Measurements from ENCODE around the gene FAAP20.
A peak's percentile ranks its signal among the peaks of the same experiment; 100 is the strongest.

Gene FAAP20

DNA sequence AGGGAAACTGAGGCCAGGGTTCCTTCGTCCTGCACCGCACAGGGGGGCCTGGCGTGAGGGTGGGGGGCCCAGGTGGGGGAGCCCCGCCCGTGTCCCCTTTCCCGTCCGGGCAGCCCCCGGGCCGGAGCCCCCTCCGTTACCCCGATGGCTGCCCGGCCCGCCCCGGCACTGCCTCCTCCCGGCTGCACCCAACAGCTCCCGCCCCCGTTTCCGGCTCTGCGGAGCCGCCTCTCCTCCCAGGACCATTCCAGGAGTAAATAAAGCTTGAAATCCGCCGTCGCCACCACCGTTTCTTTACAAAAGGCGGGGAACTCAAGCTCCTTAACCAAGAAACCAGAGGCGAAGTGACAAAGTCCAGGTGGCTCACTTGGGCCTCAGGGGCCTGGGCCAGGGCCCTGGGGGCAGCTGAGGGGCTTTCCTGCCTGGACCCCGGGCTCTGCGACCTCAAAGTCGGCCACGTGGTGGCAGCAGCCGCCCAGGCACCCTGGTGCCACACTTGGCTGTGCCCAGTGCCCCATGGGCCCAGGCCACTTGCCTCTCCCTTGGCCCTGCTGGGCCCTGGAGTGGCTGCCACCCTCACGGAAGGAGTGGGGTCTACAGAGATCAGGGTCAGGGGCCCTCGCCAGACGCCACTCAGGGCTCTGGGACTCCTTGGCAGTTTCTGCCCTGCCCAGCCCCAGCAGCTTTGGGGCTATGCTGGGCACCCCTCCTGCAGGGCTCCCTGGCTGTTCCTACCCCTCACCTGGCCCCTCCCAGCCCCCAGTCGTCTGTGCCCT lies 514 bp upstream of the FAAP20 start:
- peak; percentile 73 to 79 for DNase-seq (ENCODE audit: low read depth in 2 of 2)

DNA sequence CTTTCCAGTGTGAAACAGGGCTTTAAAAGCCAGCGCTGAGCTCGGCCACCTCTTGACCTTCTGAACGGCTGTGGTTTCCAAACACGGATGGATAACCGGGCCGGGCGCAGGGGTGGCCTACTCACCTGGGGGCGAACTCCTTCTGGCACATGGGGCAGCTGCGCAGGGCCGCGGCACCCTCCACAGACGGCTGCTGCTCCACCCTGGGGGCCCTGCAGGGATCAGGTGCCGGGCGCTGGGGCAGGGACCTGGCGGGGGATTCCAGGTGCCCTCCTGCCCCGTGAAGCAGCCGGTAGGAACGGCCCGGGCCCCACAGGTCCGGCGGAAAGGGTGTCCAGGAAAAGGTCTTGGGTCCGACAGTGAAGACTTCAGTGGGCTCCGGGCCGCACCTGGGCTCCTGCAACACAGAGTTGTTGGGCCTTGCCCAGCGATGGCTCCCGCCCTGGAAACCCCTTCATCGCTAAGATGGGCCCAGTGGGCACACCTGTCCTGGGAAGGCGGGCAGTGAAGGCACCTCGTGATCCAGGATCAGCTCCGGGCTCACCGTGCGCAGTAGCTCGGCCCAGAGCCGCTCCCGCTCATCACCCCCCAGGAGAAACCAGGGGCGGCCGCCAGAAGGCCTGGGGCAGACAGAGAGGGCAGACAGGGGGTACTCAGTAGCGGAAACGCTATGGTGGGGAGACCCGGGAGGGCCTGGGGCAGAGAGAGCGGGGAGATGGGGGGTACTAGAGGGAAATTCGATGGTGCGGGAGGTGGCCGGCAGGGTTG lies 874 bp downstream of the FAAP20 start:
- DNase-seq (ENCODE audit: low read depth in 2 of 2) = no peak

DNA sequence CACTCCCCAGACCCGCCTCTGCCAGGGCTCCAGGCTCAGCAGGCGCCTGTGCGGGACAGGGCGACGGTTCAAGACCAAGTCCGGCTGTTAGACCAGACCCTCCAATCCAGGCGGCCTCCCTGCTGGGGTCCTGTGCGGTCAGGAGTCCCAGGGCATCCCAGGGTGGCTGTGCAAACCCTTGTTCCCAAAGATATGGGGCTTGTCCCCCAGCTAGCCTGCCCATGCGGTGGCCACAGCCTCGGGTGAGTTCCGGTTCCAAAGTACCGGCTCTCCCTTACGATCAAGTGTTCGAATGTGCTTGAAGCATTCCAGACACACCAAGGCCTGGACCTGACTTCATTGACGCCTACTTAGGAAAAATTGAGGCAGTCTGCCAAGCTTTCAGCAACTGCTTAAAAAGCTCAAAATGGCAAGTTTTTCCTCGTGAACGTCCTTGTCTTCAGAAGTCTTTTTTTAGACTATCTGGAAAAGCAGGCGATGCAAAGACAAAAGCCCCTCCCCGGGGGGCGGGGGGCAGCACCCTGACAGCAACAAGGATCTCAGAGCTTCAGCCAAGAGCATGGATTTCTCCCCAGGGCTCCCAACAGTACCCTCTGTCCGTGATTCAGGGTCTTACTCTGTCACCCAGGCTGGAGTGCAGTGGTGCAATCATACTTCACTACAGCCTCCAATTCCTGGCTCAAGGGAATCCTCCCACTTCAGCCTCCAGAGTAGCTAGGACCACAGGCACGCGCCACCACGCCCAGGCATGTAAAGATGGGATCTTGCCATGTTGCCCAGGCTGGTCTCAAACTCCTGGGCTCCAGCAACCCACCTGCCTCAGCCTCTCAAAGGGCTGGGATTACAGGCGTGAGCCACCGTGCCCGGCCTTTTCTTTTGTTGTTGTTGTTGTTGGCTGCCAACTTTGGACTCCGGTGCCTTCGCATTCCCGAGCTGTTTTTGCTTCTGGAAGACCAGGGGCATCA lies 2.3 kb downstream of the FAAP20 start:
- DNase-seq (ENCODE audit: low read depth in 2 of 2) = no peak

DNA sequence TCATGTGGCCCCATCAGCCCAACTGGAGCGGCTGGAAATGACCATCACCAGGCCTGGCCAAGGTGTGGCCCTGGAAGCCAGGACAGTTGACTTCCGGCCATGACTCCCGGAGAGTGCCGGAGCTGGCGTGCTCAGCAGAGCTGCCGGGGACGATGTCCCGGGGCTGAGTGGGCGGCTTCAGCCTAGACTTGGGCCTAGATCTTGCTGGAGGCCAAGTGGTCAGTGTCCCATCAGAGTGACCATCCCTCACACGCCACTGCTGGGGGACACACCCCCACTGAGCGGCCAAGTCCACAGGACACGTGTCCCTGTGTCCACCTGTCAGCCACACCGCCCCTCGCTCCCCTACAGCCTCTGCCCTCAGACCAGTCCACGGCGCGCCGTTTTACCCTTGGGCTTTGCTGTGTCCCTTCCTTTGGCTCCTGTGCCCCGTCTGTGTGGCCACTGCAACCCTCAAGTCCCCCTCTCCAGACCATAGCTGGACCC lies 4.0 kb downstream of the FAAP20 start:
- DNase-seq (ENCODE audit: low read depth in 2 of 2) = no peak

DNA sequence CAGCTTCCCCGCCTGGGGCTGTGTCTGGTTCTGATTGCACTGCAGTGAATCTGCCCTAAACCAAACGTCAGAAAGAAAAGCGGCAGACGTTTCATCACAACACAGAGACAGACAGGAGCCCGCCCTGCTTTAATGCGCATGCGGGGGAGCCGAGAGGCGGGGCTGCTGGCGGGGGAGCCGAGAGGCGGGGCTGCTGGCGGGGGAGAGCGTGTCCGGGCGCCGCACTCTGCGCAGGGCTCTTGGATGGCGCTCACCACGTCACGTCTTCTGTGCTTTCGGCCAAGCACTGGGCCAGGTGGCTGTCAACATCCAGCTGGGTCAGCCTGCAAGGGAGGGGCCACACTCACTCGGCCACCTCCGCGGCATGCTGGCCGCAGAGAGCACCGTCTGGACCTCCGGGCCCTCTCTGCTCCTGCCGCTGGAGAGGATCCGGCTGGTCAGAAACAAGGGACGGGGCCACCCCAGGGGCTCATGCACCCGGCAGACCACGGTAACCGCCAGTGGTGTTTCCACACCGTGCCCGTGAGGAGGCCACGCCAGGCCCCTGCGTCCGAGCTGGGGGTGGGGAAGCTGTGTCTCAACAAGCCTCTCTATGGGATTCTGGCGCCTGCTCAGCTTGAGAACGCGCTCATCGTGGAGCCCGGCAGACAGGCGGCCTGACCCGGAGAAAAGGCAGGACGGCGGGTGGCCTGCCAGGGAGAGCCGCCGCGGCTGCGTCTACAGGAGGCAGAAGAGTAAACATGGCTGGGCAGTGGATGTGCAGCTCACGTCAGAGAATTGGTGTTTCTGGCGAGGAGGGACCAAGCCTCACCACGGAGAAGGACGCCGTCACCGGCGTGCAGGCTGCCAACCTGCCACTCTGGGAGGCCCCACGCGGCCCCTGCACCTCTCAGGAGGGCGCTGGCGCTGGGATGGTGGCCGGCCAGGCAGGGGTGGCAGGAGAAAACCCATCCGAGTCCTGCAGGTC lies 4.8 kb downstream of the FAAP20 start:
- DNase-seq (ENCODE audit: low read depth in 2 of 2) = peak; percentile 78 to 79

DNA sequence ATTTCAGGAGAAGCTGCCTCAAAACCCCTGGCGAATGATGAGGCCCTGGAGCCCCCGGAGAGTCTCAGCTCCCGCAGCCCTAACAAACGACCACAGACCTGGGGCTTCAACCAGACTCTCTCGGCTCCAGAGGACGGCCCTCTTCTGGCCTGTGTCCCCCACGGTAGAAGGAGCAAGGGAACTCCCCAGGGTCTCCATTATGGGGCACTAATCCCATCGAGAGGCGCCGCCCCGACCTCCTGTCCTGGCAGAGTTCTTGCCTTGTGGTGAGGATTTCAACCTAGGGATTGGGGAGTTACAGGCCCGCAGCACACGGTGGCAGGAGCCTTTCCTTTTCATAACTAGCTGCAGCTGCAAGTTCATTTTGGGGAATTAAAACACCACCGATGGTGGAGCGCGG lies 6.2 kb downstream of the FAAP20 start:
- no peak for DNase-seq (ENCODE audit: low read depth in 2 of 2)

DNA sequence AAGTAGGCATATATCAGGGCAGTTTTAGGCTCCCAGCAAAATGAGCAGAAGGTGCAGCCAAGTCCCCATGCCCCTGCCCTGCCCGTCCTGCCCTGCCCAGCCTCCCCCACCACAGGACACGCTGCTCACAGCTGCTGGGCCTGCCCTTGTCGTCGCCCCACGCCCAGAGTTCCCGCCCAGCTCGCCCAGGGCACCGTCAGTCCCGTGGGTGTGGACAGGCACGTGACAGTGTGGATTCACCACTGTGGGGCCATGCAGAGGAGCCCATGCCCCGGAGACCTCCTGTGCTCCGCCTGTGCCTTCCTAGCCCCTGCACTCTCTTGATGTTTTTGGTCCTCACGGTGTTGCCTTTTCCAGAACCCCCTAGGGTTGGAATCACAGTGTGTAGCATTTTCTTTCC lies 7.0 kb downstream of the FAAP20 start:
- no peak for DNase-seq (ENCODE audit: low read depth in 2 of 2)

DNA sequence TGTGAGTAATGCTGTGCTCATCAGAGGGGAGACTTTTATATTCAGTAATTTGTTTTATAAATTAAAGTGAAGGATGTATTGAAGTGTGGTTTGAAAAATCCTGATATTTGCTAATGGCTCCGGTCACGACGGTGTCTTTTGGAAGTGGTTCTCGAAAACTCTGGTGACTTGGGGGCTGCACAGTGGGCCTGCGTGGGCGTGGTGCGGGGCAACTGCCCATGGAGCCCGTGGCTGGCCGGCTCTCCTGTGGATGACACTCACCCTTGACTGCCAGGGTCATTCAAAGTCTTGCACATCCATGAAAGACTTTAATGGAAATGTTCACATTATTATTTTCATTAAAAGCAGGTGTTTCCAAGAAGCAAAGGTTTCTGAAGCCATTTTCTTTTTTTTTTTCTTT lies 7.7 kb downstream of the FAAP20 start:
- no peak for DNase-seq (ENCODE audit: low read depth in 2 of 2)

DNA sequence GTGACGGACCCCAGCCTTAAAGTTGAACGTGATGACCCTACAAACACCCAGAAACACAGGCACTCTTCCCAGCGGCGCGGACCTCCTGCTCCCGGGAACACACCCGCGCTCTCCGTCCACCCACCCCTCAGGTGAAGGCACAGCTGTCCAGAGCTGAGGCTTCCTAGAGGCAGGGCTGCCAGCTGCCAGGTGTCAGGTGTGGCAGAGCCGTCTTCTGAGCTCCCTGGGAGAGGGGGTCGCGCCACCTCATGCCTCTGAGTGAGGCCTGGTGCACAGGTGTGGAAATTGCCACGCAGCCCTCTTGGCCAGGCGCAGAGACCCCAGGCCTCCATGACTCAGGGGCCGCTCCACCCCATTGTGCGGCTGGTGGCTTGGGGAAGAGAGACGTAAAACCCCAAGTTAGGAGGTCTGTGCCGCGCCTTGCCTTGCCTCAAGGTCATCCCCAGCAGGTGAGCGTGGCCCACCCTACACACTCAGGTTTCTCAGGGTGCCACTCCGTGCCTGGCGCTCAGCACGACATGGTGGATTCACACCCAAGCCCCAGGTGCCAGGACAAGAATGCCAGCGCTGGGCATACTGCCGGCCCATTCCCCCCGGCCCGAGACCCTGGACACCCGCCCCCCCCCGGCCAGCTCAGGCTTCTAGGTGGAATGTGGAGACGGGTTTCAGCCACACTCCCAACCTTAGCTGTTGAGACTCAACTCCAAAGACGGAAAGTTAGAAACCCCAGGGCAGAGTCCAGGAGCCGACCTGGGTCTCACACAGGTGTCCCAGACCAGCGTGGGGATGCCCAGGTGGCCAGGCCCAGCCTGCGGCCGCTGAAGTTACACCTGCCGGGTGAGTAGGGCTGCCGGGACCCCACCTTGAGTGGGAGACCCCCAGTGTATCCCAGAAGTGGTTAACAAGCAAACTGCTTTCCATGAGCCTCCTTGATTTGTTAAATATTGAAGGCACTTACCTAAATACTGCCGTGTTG lies 8.4 kb downstream of the FAAP20 start:
- DNase-seq (ENCODE audit: low read depth in 2 of 2) = no peak

DNA sequence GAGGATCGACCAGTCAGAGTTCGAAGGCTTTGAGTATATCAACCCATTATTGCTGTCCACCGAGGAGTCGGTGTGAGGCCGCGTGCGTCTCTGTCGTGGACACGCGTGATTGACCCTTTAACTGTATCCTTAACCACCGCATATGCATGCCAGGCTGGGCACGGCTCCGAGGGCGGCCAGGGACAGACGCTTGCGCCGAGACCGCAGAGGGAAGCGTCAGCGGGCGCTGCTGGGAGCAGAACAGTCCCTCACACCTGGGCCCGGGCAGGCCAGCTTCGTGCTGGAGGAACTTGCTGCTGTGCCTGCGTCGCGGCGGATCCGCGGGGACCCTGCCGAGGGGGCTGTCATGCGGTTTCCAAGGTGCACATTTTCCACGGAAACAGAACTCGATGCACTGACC lies 9.6 kb downstream of the FAAP20 start:
- DNase-seq (ENCODE audit: low read depth in 2 of 2) = no peak

DNA sequence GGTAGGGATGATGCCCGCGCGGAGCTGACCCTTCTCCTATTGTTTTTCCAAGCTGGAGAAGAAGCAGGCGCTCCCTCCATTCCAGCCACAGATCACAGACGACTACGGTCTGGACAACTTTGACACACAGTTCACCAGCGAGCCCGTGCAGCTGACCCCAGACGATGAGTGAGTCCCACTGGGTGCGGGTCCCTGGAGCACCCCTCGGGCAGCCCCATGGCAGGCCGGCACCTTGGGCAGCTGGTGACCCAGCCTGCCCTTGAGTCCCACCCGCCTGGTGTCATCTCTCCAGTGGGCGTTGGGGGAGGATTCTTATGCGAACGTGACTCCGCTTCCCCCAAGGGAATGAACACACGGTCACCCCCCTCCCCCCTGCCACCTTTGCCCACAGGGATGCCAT lies 10.0 kb downstream of the FAAP20 start:
- no peak for DNase-seq (ENCODE audit: low read depth in 2 of 2)

DNA sequence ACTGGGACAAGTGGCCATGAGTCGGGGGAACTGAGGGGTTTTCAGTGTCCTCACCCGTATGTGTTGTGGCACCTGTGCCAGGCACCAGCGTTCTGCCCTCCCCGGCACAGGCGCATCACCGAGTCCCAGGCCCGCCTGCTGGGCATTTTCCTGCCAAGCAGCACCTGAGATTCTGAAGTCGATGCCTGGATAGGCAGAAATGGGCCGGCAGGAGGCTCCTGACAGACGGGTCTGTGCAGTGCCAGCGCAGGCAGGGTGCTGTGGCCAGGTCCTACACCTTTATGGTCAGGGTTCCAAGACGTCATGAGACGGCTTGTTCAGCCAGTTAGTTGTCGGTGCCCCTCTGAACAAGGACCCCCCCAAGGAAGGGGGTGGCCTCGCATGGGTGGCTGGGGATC lies 10.6 kb downstream of the FAAP20 start:
- DNase-seq (ENCODE audit: low read depth in 2 of 2) = no peak

DNA sequence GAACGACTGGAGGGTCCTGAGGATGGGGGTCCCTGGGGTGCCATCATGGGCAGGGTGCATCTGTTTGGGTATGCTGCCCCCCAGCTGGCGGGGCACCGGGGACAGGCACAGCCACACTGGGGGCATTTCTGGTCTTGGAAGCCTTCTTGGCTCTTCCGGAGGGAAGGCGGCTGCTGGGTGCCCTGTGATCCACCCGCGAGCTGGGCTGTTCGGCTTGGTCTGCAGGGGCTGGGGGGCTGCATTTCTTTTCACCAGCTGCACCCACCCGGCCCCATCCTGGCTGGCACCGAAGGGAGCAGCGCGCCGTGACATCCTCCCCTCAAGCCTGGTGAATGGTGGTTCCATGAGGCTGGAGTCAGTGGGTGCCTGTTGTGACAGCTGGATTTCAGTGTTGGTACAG lies 12.2 kb downstream of the FAAP20 start:
- DNase-seq (ENCODE audit: low read depth in 2 of 2) = no peak

DNA sequence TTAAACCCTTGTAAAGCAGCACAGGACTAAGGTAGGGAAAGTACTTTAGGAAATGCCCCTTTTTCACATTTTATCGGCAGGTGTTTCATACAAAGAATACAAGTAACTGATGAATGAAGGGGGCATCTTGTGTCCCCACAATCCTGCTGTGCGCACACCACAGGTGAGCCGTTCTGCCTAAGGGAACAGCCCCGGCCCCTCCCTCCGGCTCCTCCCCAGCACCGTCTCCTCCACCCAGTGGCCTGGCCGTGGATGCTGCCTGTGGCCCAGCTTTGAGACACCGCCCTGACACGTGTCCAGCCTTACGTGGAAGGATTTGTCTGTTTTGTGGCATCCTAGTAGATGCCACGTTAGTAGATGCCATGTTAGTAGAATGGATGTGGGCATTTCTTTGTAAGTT lies 12.8 kb downstream of the FAAP20 start:
- no peak for DNase-seq (ENCODE audit: low read depth in 2 of 2)

DNA sequence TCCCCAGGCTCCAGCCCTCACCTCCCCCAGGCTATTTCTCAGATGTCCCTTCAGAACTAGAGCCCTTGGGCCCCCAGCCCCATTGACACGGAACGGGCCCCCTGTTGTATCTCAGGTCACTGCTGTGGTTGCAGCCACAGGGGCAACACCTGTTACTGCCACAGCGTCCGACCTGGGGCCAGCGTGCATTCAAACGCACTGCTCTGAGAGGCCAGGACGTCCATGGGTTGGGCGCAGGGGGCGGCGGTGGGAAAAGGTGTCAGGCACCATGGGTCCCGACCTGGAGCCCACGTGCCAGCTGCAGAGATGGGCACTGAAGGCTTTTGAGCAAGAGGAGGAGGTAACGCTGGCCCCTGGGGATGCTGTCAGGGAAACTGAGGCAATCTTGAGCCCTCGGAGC lies 13.3 kb downstream of the FAAP20 start:
- DNase-seq (ENCODE audit: low read depth in 2 of 2) = no peak

DNA sequence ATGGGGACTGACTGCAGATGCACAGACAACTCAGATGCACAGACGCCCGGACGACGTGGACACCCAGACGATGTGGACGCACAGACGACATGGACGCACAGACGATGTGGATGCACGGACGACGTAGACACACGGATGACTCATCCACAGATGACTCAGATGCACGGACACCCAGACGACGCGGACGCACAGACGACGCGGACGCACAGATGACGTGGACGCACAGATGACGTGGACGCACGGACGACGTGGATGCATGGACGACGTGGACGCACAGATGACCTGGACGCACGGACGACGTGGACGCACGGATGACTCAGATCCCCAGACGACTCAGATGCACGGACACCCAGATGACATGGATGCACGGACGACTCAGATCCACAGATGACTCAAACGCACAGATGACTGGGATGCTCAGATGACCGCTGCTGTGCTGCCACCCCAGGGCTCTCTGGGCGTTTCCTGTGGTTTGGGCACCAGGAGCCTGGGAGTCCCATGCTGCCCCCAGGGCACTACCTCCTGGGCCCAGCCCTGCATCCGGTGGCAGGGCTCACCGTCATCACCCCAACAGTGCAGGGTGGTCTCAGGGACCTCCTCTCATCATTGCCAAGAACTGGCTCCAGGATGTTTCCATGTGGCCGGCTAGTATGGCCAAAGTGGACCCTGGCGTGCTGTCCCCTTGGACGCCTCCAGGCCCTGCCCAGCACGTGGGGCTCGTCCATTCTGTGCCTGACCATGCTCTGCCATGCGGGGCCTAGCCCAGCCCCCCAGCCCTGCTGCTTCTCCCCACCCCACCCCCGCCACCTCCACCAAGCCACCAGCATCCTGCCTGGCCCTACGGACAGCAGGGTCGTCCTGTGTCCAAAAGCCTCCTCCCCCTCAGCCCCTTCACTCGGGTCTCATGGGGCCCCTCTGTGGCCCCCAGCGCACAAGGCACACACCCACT lies 14.0 kb downstream of the FAAP20 start:
- no peak for DNase-seq (ENCODE audit: low read depth in 2 of 2)

DNA sequence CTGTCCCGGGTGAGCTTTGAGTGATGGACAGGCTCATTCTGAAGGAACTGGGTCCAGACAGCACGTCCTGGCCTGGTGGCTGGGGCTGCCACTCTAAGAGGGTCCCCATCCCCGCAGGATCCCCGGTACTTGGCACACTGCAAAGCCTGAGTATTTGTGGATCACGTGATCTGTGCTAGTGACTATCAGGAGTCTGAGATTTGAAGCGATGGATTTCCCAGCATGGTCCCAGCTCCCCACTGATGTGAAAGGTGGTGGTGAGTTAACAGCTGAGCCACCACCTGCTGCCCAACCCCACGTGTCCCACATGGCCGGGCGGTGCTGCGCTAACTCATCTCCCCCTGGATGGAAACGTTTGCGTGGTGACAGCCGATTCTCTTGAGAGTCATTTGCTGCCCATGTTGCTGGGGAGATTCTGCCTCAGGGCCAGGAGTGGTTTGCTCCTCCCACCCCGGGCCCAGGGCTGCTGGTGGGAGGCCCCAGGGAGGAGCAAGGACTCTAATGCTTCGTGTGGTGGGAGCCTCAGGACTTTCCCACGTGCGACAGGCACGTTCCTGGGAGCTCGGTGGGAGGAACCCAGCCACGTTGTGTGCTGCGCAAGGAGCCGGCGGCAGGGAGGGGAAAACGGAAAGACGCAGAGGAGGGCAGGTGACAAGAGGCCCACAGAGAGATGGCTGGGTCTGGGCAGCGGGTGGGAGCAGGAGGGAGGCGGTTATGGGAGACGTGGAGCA lies 15.1 kb downstream of the FAAP20 start:
- no peak for DNase-seq (ENCODE audit: low read depth in 2 of 2)

DNA sequence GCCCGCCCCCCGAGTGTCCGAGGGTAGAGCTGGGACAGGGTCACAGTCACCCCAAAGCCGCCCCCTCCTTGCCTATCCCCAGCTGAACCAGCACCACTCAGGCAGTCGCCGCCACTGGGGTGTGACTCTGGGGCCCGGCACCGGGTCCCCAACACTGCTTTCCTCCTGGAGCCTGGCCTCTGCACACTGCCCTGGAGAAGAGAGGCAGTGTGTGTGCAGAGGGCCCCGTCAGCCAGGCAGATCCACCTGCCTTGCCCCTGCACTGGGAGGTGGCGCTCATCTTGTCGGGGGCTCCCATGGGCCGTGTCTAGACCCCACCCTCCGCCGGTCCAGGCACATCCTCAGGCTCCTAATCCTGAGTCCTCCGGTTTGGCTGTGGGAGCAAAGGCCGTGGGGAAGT lies 15.7 kb downstream of the FAAP20 start:
- DNase-seq (ENCODE audit: low read depth in 2 of 2) = no peak

Measured in stimulated activated CD8-positive, alpha-beta memory T cell treated with anti-CD3 and anti-CD28 coated beads, Interleukin-15, amount 100 ng/mL, for 4 hours (primary cell).